GM12878 (cell line): Measurements from ENCODE around the gene PGF. TPM values are rescaled to one million over a fixed set of nuclear protein-coding genes. Genes with fewer than 3 reads are reported as not detected.

Experiments used
- ATAC-seq: fragments of 200-7000 bp; cut with Tn5 transposase; 3 replicates; pipeline ENCODE4 v1.9.1; 2020; ENCODE audit warnings: mild to moderate bottlenecking, moderate library complexity
- BruUV-seq: library from RNA; stranded (reverse); fragments of 400-500 nt; replicated peaks from 2 replicates; lab custom pipeline; 2021; lab: Mats Ljungman, UMichigan
- CTCF ChIA-PET: fragments of 300-600 bp; sonication (Branson Sonifier 250); formaldehyde crosslinking; extraction: SDS; loops from one replicate; lab custom pipeline; 2021; ENCODE audit warnings: inconsistent platforms; lab: Yijun Ruan, JAX
- POLR2A ChIA-PET: fragments of 350-600 bp; formaldehyde crosslinking; extraction: SDS; loops from one replicate; lab custom pipeline; 2021; ENCODE audit warnings: inconsistent platforms; lab: Charles Lee
- RAD21 ChIA-PET: fragments of 300-600 bp; sonication (Branson Sonifier 250); formaldehyde crosslinking; loops from one replicate; lab custom pipeline; 2023; ENCODE audit warnings: antibody characterized with exemption; ENCODE audit not compliant: unreplicated experiment; lab: Charles Lee
- SMC1A ChIA-PET: fragments of 300-600 bp; sonication (Branson Sonifier 250); formaldehyde crosslinking; loops from one replicate; lab custom pipeline; 2023; ENCODE audit not compliant: unreplicated experiment, uncharacterized antibody; lab: Charles Lee
- DNase-seq: peaks from one replicate; pipeline ENCODE4 v3.0.0-alpha.2; 2011; ENCODE audit warnings: low read depth, low spot score
- FAIRE-seq: peaks from 3 replicates; lab custom pipeline; 2011; peaks lifted over from hg19 to GRCh38; lab: Jason Lieb, UNC
- H2AFZ ChIP-seq: 2 replicates; pipeline ENCODE4 v1.6.0; 2011; ENCODE audit warnings: low read depth, low read length, control low read depth; ENCODE audit not compliant: control insufficient read depth
- H3K27ac ChIP-seq: 2 replicates; pipeline ENCODE4 v1.5.1; 2011; ENCODE audit warnings: control low read depth; ENCODE audit not compliant: control insufficient read depth, insufficient read depth
- H3K27me3 ChIP-seq, 2 experiments: replicated peaks in 1 of 2; 2 replicates each; pipeline versions ENCODE4 v1.6.0 to v1.6.1; 2011; ENCODE audit warnings: low read length in 1 of 2; ENCODE audit not compliant: control insufficient read depth in 2 of 2, insufficient read depth in 2 of 2
- H3K36me3 ChIP-seq, 2 experiments: 2 replicates each; pipeline ENCODE4 v1.5.1; 2011; ENCODE audit warnings: low read length in 1 of 2; ENCODE audit not compliant: control insufficient read depth in 2 of 2, insufficient read depth in 2 of 2
- H3K4me1 ChIP-seq: 2 replicates; pipeline ENCODE4 v1.6.1; 2011; ENCODE audit warnings: mild to moderate bottlenecking, low read length, moderate library complexity, mixed read lengths; ENCODE audit not compliant: control insufficient read depth, insufficient read depth
- H3K4me2 ChIP-seq: 2 replicates; pipeline ENCODE4 v1.6.0; 2011; ENCODE audit warnings: control low read depth; ENCODE audit not compliant: control insufficient read depth, insufficient read depth
- H3K4me3 ChIP-seq: fragments of 200-600 bp; sonication (generic); 2 replicates; pipeline ENCODE4 v1.5.1; 2016
- H3K79me2 ChIP-seq: 2 replicates; pipeline ENCODE4 v1.6.0; 2011; ENCODE audit warnings: low read length; ENCODE audit not compliant: control insufficient read depth, insufficient read depth
- H3K9ac ChIP-seq: 2 replicates; pipeline ENCODE4 v1.8.0; 2011; ENCODE audit warnings: low read length, control low read depth, mixed read lengths; ENCODE audit not compliant: control insufficient read depth, insufficient read depth
- H3K9me3 ChIP-seq: replicated peaks from 3 replicates; pipeline ENCODE4 v1.5.1; 2011; ENCODE audit warnings: mild to moderate bottlenecking, low read length; ENCODE audit not compliant: control insufficient read depth, insufficient read depth
- H4K20me1 ChIP-seq: 2 replicates; pipeline ENCODE4 v1.6.0; 2011; ENCODE audit not compliant: control insufficient read depth, insufficient read depth
- ATF3 ChIP-seq: IDR thresholded peaks from 2 replicates; pipeline ENCODE4 v1.6.1; 2011; ENCODE audit warnings: low read depth, mild to moderate bottlenecking, low read length, moderate library complexity, borderline replicate concordance; ENCODE audit errors: extremely low read depth
- EGR1 ChIP-seq, 2 experiments: IDR thresholded peaks; 1 replicate in 1 of 2; 2 replicates in 1 of 2; pipeline ENCODE4 v1.6.1; 2011 to 2012; ENCODE audit warnings: low read depth in 2 of 2, low read length in 2 of 2, borderline replicate concordance in 1 of 2, mild to moderate bottlenecking in 1 of 2, moderate library complexity in 1 of 2
- RCOR1 ChIP-seq: conservative IDR thresholded peaks from 2 replicates; pipeline ENCODE4 v1.6.1; 2012; ENCODE audit warnings: low read depth, low read length, improper control_type of control experiment
- SIN3A ChIP-seq: IDR thresholded peaks from 2 replicates; pipeline ENCODE4 v1.6.1; 2012; ENCODE audit warnings: low read depth, low read length, improper control_type of control experiment
- TCF12 ChIP-seq: IDR thresholded peaks from 2 replicates; pipeline ENCODE4 v1.6.1; 2011; ENCODE audit warnings: low read depth, mild to moderate bottlenecking, low read length
- YBX1 ChIP-seq: fragments of 450-650 bp; IDR thresholded peaks from 2 replicates; pipeline ENCODE4 v1.6.1; 2016; ENCODE audit warnings: antibody characterized with exemption
- ZBED1 ChIP-seq: IDR thresholded peaks from 2 replicates; pipeline ENCODE4 v1.6.1; 2016; ENCODE audit warnings: borderline replicate concordance
- WGBS: methylation state at CpG from one replicate; pipeline ENCODE4 v1.1.6; 2016; ENCODE audit warnings: low lambda C conversion rate; ENCODE audit not compliant: insufficient replicate concordance, insufficient coverage; ENCODE audit errors: missing lambda C conversion rate; 5-methylcytosine and 5-hydroxymethylcytosine counted together
- in situ Hi-C: fragments of 300-500 bp; cut with MboI; formaldehyde crosslinking; loops from 9 replicates; pipeline ENCODE4 v1.14.3; 2018; ENCODE audit warnings: mixed read lengths
- intact Hi-C: fragments of 100-400 bp; cut with micrococcal nuclease; formaldehyde crosslinking; loops from one replicate; pipeline ENCODE4 v1.14.2; 2022; ENCODE audit not compliant: unreplicated experiment
- polyA plus RNA-seq, 11 experiments: library from polyadenylated mRNA; depleted of rRNA in 4 of 11; unstranded in 6 of 11; stranded (reverse) in 5 of 11; fragments of >200 nt; fragmentation: Nextera tagmentation in 4 of 11; fragmentation: Illumina TruSeq in 1 of 11; extraction: Ambion mirVana in 4 of 11; extraction: Trizol in 1 of 11; gene quantifications; 1 replicate in 1 of 11; 2 replicates in 10 of 11; pipeline versions ENCODE4 v1.2.1 to v1.2.3, GENCODE V29; 2011 to 2016; ENCODE audit warnings: inconsistent platforms in 2 of 11, missing spikeins in 2 of 11, low read depth in 1 of 11
- total RNA-seq, 4 experiments: library from RNA; depleted of rRNA in 3 of 4; stranded (reverse); fragments of >200 nt in 3 of 4; fragmentation: Illumina TruSeq in 1 of 4; extraction: Trizol in 1 of 4; gene quantifications; 2 replicates each; pipeline versions ENCODE4 v1.2.1 to v1.2.3, GENCODE V29; 2013 to 2021
- TF ChIP-seq, protein P1 (sequence below): fragments of 450-650 bp; conservative IDR thresholded peaks from 2 replicates; pipeline ENCODE4 v1.6.1; 2017; ENCODE audit warnings: mild to moderate bottlenecking, moderate library complexity
- TF ChIP-seq, protein P2 (sequence below), 3 experiments: IDR thresholded peaks in 2 of 3; conservative IDR thresholded peaks in 1 of 3; 2 replicates each; pipeline ENCODE4 v1.5.1; 2011; ENCODE audit warnings: low read depth in 3 of 3, low read length in 3 of 3, mild to moderate bottlenecking in 3 of 3, control low read depth in 2 of 3, moderate library complexity in 2 of 3, inconsistent platforms in 1 of 3, mixed read lengths in 1 of 3; ENCODE audit not compliant: control insufficient read depth in 2 of 3, insufficient read depth in 1 of 3; ENCODE audit errors: extremely low read depth in 1 of 3
- TF ChIP-seq, protein P3 (sequence below): IDR thresholded peaks from 2 replicates; pipeline ENCODE4 v1.6.1; 2012; ENCODE audit warnings: improper control_type of control experiment, low read depth, low read length; ENCODE audit not compliant: insufficient replicate concordance

Gene PGF
- total and polyA plus RNA-seq, 10 of the 15 experiments (the other 5 are each of a cell fraction or from before 2014, with no cell fraction given): 0.11 to 5.5 (median 0.63) TPM

- in situ Hi-C loops: no loop called here
- ChIA-PET CTCF (interaction anchor here (0.5 to 3.2 kb wide), 11 partner anchors 9 to 299 kb away, joined by 3 to 20 read pairs (median 4); no protein-coding TSS in a partner anchor), RAD21 (interaction anchor here (0.8 to 2.6 kb wide), 5 partner anchors 56 to 68 kb away, joined by 3 to 12 read pairs (median 3); partner anchors contain the start of genes ACYP1 and ZC2HC1C), SMC1A (interaction anchor here (1.0 to 1.7 kb wide), 8 partner anchors 11 to 143 kb away, joined by 3 to 4 read pairs (median 3); partner anchors contain the start of gene ZC2HC1C), POLR2A (interaction anchor here (0.6 to 2.2 kb wide), 9 partner anchors 40 to 650 kb away, joined by 3 to 6 read pairs (median 3); partner anchors contain the start of gene ACYP1)
- H3K4me3 ChIP-seq: peak overlapping the region; percentile 94
- H3K9ac ChIP-seq: peak overlapping the region; percentile 76
- DNase-seq (no peak), ATAC-seq (peak; percentile 2), FAIRE-seq (no peak)
- H3K27ac ChIP-seq: peak overlapping the region; percentile 78
- H3K4me2 ChIP-seq: peak overlapping the region; percentile 88
- H4K20me1 ChIP-seq: no peaks in the 10 kb centered on the region
- H3K27me3 ChIP-seq: no peaks in the 10 kb centered on the region
- TSS peak; percentile 77 for BruUV-seq
- H3K4me1 ChIP-seq: peaks cover 4% of the 10 kb centered on the region
- peak overlapping the region; percentile 71 for H2AFZ ChIP-seq
- H3K36me3 ChIP-seq: peaks cover 5 to 15% of the 10 kb centered on the region in 2 experiments
- peaks cover 17% of the 10 kb centered on the region for H3K79me2 ChIP-seq
- 4% methylated on average over 18 of the region's 18 CpGs for WGBS
- intact Hi-C loops: no loop called here
- no peaks in the 10 kb centered on the region; the same call in 2 of the 3 replicates for H3K9me3 ChIP-seq
- TF ChIP-seq ATF3 (no peak), EGR1 (IDR thresholded peaks at IDR 0.05; ENCODE audit: borderline replicate concordance in 1 of 2, low read depth in 2 of 2, low read length in 2 of 2) (no peak), SIN3A (no peak), YBX1 (no peak), TCF12 (no peak), RCOR1 (no peak), ZBED1 (no peak)
- TF ChIP-seq, protein P1, sequence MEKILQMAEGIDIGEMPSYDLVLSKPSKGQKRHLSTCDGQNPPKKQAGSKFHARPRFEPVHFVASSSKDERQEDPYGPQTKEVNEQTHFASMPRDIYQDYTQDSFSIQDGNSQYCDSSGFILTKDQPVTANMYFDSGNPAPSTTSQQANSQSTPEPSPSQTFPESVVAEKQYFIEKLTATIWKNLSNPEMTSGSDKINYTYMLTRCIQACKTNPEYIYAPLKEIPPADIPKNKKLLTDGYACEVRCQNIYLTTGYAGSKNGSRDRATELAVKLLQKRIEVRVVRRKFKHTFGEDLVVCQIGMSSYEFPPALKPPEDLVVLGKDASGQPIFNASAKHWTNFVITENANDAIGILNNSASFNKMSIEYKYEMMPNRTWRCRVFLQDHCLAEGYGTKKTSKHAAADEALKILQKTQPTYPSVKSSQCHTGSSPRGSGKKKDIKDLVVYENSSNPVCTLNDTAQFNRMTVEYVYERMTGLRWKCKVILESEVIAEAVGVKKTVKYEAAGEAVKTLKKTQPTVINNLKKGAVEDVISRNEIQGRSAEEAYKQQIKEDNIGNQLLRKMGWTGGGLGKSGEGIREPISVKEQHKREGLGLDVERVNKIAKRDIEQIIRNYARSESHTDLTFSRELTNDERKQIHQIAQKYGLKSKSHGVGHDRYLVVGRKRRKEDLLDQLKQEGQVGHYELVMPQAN: no peak
- TF ChIP-seq, protein P2, sequence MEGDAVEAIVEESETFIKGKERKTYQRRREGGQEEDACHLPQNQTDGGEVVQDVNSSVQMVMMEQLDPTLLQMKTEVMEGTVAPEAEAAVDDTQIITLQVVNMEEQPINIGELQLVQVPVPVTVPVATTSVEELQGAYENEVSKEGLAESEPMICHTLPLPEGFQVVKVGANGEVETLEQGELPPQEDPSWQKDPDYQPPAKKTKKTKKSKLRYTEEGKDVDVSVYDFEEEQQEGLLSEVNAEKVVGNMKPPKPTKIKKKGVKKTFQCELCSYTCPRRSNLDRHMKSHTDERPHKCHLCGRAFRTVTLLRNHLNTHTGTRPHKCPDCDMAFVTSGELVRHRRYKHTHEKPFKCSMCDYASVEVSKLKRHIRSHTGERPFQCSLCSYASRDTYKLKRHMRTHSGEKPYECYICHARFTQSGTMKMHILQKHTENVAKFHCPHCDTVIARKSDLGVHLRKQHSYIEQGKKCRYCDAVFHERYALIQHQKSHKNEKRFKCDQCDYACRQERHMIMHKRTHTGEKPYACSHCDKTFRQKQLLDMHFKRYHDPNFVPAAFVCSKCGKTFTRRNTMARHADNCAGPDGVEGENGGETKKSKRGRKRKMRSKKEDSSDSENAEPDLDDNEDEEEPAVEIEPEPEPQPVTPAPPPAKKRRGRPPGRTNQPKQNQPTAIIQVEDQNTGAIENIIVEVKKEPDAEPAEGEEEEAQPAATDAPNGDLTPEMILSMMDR (IDR thresholded peaks at IDR 0.05 in 2 of 3, conservative IDR thresholded peaks at IDR 0.05 in 1 of 3; ENCODE audit: control insufficient read depth in 2 of 3, extremely low read depth in 1 of 3, insufficient read depth in 1 of 3, low read depth in 3 of 3, low read length in 3 of 3): no peak
- TF ChIP-seq, protein P3, sequence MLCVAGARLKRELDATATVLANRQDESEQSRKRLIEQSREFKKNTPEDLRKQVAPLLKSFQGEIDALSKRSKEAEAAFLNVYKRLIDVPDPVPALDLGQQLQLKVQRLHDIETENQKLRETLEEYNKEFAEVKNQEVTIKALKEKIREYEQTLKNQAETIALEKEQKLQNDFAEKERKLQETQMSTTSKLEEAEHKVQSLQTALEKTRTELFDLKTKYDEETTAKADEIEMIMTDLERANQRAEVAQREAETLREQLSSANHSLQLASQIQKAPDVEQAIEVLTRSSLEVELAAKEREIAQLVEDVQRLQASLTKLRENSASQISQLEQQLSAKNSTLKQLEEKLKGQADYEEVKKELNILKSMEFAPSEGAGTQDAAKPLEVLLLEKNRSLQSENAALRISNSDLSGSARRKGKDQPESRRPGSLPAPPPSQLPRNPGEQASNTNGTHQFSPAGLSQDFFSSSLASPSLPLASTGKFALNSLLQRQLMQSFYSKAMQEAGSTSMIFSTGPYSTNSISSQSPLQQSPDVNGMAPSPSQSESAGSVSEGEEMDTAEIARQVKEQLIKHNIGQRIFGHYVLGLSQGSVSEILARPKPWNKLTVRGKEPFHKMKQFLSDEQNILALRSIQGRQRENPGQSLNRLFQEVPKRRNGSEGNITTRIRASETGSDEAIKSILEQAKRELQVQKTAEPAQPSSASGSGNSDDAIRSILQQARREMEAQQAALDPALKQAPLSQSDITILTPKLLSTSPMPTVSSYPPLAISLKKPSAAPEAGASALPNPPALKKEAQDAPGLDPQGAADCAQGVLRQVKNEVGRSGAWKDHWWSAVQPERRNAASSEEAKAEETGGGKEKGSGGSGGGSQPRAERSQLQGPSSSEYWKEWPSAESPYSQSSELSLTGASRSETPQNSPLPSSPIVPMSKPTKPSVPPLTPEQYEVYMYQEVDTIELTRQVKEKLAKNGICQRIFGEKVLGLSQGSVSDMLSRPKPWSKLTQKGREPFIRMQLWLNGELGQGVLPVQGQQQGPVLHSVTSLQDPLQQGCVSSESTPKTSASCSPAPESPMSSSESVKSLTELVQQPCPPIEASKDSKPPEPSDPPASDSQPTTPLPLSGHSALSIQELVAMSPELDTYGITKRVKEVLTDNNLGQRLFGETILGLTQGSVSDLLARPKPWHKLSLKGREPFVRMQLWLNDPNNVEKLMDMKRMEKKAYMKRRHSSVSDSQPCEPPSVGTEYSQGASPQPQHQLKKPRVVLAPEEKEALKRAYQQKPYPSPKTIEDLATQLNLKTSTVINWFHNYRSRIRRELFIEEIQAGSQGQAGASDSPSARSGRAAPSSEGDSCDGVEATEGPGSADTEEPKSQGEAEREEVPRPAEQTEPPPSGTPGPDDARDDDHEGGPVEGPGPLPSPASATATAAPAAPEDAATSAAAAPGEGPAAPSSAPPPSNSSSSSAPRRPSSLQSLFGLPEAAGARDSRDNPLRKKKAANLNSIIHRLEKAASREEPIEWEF: no peak
These were observed 48.0 kb upstream of the PGF start for GRCh38 chr14:75003250-75004027.
